Stimulated activated CD8-positive, alpha-beta memory T cell treated with anti-CD3 and anti-CD28 coated beads, Interleukin-7, amount 100 ng/mL, for 1 hour (primary cell): Measurements from ENCODE around the gene SETD3.

Experiments used
- DNase-seq, 2 donors: peaks; one replicate each; pipeline ENCODE4 v3.0.0-alpha.2; 2020; ENCODE audit warnings: low read depth in 2 of 2

Gene SETD3

GRCh38 chr14:99394602-99395156, 86.0 kb downstream of the SETD3 start:
- DNase-seq, result no peak

DNA sequence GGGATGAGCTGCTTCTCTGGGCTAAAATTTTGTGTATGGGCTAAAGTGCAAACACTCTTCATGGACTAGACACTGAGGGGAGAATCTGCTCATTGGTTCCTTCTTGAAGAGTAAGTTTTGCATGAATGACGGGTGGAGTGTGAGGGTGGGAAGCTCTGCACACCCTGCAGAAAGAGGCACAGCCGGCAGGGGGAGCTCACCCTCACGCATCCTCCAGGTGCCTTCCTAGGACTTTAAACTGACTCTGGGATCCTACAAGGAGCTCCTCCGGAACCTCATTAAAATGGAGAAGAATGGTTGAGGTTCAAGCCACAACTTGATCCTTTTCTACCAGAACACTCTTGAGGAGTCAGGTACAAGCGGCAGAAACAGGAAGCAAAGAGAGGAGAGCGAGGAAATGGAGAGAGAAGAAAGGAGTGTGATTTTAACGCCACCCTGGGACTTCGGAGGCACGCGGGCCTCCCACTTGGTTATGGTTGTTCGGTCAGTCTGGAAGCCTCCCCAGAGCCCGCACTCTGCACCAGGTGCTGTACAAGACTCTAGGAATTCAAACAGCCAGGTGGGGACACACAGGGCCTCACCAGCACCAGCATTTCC, 87.5 kb downstream of the SETD3 start:
- no peak for DNase-seq

DNA sequence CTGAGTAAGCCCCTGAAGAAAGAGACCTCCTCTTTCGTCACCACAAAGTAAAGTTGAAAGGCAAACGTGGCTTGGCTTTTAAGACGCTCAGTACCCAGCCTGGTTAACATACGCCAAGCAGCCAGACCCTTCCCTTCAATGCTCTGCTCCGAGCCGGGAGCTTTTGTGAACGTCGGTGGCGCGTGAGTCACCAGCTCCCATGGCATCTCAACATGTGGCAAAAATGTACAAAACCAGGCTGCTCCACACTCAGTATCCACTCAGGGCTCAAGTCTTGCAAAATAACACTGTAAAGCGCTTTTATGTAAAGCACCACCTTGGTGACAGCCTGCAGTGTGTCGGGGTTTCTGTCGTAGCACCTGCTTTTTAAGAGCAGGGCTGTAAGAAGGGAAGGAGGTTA, 89.0 kb downstream of the SETD3 start:
- DNase-seq, result no peak

DNA sequence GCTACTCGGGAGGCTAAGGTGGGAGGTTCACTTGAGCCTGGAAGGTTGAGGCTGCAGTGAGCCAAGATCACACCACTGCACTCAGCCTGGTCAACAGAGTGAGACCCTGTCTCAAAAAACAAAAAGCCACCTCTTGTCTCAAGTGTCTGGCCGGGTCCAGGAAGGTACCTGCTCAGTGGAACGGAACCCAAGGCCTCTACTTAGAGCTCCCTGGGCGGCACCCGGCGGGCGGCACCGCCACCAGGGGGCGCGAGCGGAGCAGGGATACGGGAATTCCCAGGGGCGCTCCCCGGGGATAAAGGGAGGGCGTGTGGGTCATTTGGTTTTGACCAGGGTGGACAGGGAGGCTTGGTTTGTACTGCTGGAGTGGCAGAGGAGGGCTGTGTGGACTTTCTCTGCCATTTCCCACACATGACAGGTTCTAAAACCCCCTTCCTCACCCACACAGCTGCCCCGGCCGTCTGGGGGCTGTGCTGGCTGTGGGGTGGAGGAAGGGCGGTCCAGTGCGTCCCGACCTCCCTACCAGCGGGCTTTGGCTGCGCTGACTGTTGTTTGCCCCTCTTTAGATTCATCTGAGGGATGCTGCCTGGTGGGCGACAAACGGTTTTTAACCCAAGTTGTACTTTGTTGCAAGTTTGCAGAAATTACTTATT, 91.4 kb downstream of the SETD3 start:
- peak in 1 of 2 donors; percentile 16 for DNase-seq

GRCh38 chr14:99388286-99388685, 92.4 kb downstream of the SETD3 start:
- DNase-seq, result no peak

- no peak for DNase-seq
Observed at GRCh38 chr14:99387880-99388279, 92.8 kb downstream of the SETD3 start.

GRCh38 chr14:99384450-99385417, 95.9 kb downstream of the SETD3 start:
- DNase-seq, result no peak

DNA sequence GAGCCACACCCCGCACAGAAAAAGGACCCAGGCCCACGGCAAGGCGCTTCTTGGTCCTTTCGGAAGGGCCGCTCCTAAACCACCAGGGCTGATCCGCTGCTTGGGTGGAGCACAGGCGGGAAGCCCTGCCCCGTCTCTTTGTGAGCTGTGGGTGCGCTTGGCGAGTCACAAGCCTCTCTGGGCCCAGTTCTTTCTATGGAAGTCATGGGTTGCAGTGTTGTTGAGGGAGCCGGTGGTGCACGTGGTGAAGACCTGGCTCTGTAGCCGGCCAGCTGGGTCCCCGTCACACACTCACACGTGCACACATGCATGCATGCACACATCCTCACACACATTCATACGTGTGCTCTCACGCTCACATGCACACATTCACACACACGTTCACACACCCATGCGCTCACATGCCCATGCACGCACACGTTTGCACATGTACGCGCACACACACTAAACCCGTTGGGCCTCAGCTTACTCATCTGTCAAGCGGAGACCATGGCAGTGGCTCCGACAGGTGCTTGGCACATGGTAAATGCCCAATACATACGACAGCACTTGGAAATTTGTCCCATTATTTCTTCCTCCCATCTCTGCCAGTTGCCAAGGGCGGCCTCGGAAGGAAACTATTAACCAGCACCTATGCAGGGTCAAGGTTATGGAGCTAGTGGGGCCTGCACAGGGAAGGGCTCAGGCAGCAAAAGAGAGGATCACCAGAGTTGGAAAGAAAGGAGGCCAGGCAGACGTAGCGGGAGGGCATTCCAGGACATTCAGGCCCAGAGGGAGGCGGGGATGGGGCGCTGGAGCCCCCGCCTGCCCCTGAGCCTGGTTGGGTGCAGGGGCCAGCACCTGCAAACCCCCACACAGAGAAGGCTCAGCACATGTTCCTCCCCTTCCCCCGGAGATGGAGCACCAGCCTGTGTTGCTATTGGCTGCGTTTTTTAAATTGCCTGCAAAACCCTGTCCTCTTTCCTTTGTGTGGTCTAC, 96.9 kb downstream of the SETD3 start:
- no peak for DNase-seq

DNA sequence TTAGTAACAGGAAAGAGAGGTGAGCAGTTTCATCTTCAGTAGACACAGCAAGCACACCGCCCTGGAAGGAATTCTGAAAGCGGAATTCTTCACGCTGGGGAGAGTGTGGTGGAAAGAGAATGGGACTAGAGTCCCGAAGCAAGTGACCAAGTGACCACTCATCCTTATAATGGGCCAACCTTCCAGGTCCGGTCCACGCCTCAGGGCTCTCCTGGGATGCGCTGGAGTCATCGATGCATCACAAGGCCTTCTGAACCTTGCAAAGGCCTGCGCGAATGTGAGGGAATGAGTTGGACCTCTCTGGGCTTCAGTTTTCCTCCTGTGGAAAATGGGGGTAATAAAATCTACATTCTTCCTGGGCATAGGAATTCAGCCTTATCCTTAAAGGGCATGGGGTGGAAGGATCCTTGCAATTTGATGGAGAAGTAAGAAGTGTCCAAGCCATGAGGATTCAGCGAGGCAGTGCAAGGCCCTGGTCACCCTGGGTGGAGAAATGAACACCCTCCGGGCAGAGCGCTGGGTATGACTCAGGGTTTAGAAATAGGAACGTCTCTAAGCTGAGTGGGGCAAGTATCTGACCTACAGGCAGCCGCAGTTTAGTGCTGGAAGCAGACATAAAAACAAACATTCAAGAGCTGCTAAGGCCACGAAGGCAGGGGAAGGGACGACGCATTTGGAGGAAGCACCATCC, 97.7 kb downstream of the SETD3 start:
- DNase-seq, result no peak

DNA sequence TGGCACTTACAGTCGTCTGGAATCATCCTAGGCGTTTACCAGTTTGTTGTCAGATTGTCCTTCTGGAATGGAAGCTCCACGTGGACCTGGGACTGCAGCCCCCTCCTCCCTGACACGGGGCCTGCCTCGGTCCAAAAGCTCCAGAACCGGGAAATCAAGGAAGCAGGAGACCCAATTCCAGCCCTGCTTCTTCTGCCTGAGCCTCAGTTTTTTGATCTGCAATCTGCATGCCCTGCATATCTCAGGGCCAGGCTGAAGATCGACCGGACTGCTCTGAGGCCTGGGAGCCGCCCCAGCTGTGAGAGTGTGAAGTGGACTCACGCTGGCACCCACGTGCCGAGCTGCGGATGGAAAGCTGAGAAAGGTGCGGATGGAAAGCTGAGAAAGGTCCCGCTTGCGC, 98.6 kb downstream of the SETD3 start:
- DNase-seq, result no peak

GRCh38 chr14:99381688-99382060, 99.0 kb downstream of the SETD3 start:
- no peak for DNase-seq

DNA sequence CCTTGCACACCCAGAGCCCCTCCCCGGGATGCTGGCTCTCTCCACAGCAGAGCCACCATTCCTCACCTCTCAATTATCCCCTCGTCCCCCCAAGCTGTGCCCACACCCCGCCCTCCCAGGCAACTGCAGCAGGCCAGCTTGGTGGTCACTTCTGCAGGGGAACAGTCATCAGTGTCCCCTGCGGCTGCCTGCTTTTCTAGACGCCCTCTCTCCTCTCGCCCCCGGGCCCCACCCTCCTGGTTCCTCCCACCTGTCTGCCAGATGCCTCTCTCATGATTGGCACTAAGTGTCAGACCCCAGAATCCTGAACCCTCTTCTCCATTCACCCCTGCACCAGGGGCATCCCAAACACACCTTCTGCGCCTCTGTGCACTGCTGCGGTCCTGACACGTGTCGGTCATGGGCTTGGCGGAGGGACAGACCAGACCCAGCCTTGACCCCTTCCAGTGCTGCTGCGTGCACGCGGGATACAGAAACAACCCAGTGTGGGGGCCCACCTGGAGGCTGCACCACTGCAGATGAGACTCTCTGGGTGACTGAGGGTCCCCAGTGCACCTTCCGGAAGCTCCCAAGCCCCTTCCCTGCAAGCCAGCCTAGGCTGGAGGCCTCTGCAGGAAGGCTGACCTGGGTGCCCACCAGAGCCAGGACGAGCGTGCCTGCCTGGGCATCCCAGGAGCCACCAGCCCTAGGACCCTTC, 99.5 kb downstream of the SETD3 start:
- no peak for DNase-seq

- no peak for DNase-seq
Observed at GRCh38 chr14:99380402-99380801, 100.3 kb downstream of the SETD3 start.

DNA sequence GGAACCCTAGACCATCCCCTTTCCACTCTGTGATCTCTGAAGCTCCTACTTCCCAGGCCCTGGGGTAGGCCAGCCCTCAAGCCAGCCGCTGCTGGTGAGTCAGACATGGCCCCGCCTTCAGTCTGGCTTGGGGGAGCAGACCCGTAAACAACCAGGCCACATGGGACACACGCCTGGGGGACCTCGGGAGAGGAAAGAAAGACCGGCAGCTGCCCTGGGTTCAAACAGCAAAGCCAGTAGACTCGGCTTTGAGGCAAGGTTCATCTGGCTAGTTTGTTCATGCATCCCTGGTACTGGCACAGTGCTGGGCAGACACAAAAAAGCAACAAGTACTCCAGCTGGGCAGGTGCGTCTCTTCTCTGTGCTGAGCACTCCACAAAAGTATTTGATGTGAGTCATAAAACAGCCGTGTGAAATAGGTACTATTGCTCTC, 101.9 kb downstream of the SETD3 start:
- no peak for DNase-seq

- DNase-seq, result no peak
Observed at GRCh38 chr14:99377951-99378350, 102.7 kb downstream of the SETD3 start.

- no peak for DNase-seq
Observed at GRCh38 chr14:99374964-99375363, 105.7 kb downstream of the SETD3 start.

DNA sequence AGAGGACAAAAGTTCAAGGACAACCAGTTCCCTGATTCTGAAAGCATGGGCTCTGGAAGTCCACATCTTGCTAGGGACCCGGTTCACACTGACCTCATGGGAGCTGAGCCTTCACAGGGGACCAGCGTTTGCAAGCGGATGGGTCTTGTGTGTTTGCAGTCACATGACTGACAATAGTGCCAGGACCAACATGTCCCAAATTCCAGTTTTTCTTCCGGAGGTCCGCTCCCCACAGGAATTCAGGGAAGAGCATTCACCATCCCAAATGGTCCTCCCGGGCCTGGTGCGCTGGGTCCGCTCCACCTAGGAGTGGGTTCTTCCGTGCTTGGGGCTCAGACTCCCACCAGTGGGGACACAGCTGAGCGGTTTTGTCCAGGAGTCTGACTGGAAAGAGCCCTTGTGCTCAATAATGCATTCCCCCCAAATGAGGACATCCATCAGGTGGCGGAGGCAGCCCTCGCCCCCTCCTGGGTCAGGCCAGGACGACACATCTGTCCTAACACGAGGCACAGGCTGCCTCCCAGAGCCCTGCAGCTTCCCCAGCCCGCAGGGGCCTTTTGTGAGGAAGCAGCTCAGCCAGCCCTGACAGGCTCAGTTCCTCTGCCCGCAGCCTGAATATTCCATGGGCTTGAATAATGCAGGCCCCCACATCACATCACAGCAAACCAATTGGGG, 116.9 kb downstream of the SETD3 start:
- DNase-seq, result no peak

DNA sequence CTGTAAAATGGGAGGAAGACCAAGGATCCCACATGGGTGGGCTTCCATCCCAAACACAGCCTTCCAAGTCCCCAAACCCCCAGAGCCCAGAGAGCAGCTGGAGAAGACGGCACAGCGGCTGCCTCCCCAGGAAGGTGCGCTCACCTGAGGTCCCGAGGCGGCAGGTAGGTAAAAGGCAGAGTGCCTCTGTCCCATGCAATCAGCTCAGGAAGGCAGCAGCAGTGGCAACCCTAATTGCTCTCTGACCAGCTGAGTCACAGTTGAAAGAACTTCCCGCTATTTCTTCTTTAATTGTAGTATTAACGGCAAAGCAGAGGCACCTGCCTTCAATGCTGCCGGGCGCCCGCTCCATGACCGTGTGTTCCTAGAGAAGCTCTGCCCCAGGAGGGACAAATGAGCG, 117.6 kb downstream of the SETD3 start:
- no peak for DNase-seq

DNA sequence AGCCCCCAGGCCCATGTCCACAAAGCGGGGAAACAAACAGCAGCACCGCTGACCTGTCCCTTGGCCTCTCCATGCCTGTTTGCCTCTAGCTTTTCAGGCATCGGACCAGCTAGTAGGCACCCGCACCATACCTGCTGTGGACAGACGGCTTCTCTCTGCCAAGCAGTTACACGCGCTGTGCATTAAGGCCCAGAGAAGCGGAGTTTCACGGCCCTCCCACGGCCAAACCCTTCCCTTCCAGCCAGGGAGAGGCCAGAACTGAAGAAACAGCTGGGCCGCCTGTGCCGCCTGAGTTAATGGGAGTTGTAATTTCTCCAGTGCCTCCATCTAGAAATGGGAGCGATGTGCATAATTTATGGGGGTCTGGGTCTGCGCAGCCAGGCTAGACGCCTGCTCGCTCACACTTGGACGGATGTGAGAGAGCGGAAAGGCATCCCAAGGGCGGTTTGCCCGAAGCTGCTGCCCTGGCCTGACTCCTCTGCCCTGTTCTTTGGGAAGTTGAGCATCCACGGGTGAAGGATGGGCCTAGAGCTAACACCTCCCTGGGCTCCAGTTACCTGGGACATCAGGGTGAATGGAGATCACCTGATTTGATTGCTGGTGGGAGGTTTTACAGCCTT, 119.0 kb downstream of the SETD3 start:
- no peak for DNase-seq
